ENCODE measurements around the gene MVD. TPM values are rescaled to one million over a fixed set of nuclear protein-coding genes. Genes with fewer than 3 reads are reported as not detected.

MVD gene
- total and polyA plus RNA-seq, 2 of the 13 experiments (the other 11 are each of a cell fraction or from before 2014, with no cell fraction given): 28.1 to 187 TPM

GRCh38 chr16:88686439-88687253 lies 23.8 kb upstream of the MVD start, which contains the start of gene SNAI3 (continued):
- peak; percentile 45; the same call in 1 of the 2 replicates for TF ChIP-seq SIN3A (IDR thresholded peaks at IDR 0.05; ENCODE audit: borderline replicate concordance, low read depth, low read length)
- TF ChIP-seq HNRNPUL1 (IDR thresholded peaks at IDR 0.05; ENCODE audit: low read depth, low read length): no peak
- no peak for TF ChIP-seq SP140L (CRISPR knock-in tag; IDR thresholded peaks at IDR 0.05; ENCODE audit: borderline replicate concordance)
- TF ChIP-seq KDM3A (CRISPR knock-in tag; IDR thresholded peaks at IDR 0.05; ENCODE audit: low read depth): 0 out of 2 replicates have a peak, but pooled peaks have one; percentile 46
- peak; percentile 77 for TF ChIP-seq NFYB (CRISPR knock-in tag; IDR thresholded peaks at IDR 0.05)
- TF ChIP-seq RFXANK (CRISPR knock-in tag; IDR thresholded peaks at IDR 0.05): no peak
- no peak for TF ChIP-seq ZNF878 (CRISPR knock-in tag; IDR thresholded peaks at IDR 0.05)
- TF ChIP-seq NCOA5 (CRISPR knock-in tag; IDR thresholded peaks at IDR 0.05): no peak
- peak; percentile 36; the same call in 1 of the 2 replicates for TF ChIP-seq MXD1 (CRISPR knock-in tag; IDR thresholded peaks at IDR 0.05)
- 0 out of 2 replicates have a peak, but pooled peaks have one; percentile 60 for TF ChIP-seq KLF12 (CRISPR knock-in tag; IDR thresholded peaks at IDR 0.05; ENCODE audit: borderline replicate concordance)
- 0 out of 2 replicates have a peak, but pooled peaks have one; percentile 36 for TF ChIP-seq MTF2 (CRISPR knock-in tag; IDR thresholded peaks at IDR 0.05; ENCODE audit: borderline replicate concordance)
- TF ChIP-seq ZNF788 (CRISPR knock-in tag; IDR thresholded peaks at IDR 0.05; ENCODE audit: borderline replicate concordance): peak; percentile 81
- TF ChIP-seq PRPF4 (IDR thresholded peaks at IDR 0.05; ENCODE audit: low read depth, low read length, poor library complexity, severe bottlenecking): no peak
- TF ChIP-seq EED (CRISPR knock-in tag; IDR thresholded peaks at IDR 0.05): peak; percentile 73
- TF ChIP-seq ZNF12 (CRISPR knock-in tag; IDR thresholded peaks at IDR 0.05): 0 out of 2 replicates have a peak, but pooled peaks have one; percentile 37
- TF ChIP-seq ZNF510 (CRISPR knock-in tag; IDR thresholded peaks at IDR 0.05; ENCODE audit: low read depth): peak; percentile 91
- TF ChIP-seq KDM1A (CRISPR knock-in tag; IDR thresholded peaks at IDR 0.05): no peak
- TF ChIP-seq STAT6 (CRISPR knock-in tag; IDR thresholded peaks at IDR 0.05; ENCODE audit: borderline replicate concordance): no peak
- no peak for TF ChIP-seq SALL2 (CRISPR knock-in tag; IDR thresholded peaks at IDR 0.05)
- no peak for TF ChIP-seq NR2F2 (IDR thresholded peaks at IDR 0.05; ENCODE audit: borderline replicate concordance, low read depth)

All from HepG2 (cell line).